WI38 (cell line): Measurements from ENCODE around the gene STXBP6.

Experiments used
- H3K4me3 ChIP-seq: 2 replicates; pipeline ENCODE4 v1.5.1; 2011; ENCODE audit warnings: low read depth, mild to moderate bottlenecking, control low read depth, low read length
- CTCF ChIP-seq: IDR thresholded peaks from 2 replicates; pipeline ENCODE4 v1.5.1; 2012; ENCODE audit warnings: low read depth, mild to moderate bottlenecking, control low read depth, low read length

STXBP6 gene

GRCh38 chr14:24828486-24828885, 221.5 kb downstream of the STXBP6 start:
- no peak overlapping the region for H3K4me3 ChIP-seq
- TF ChIP-seq CTCF, result no peak

- TF ChIP-seq CTCF, result no peak
- H3K4me3 ChIP-seq, result no peak overlapping the region
Measured at GRCh38 chr14:24826390-24826789, 223.6 kb downstream of the STXBP6 start.

- H3K4me3 ChIP-seq, result no peak overlapping the region
Measured at GRCh38 chr14:24820616-24821015, 229.3 kb downstream of the STXBP6 start.

GRCh38 chr14:24818823-24819341, 231.1 kb downstream of the STXBP6 start:
- H3K4me3 ChIP-seq, result no peak overlapping the region
- no peak for TF ChIP-seq CTCF

More at GRCh38 chr14:24820616-24821015, 229.3 kb downstream of the STXBP6 start:
- TF ChIP-seq CTCF, result no peak

GRCh38 chr14:24818058-24818822, 231.7 kb downstream of the STXBP6 start:
- H3K4me3 ChIP-seq, result no peak overlapping the region
- no peak for TF ChIP-seq CTCF

- peak; percentile 51 for TF ChIP-seq CTCF
- H3K4me3 ChIP-seq, result no peak overlapping the region
Measured at GRCh38 chr14:24817212-24818057, 232.5 kb downstream of the STXBP6 start.

GRCh38 chr14:24816929-24817211, 233.1 kb downstream of the STXBP6 start:
- no peak for TF ChIP-seq CTCF
- no peak overlapping the region for H3K4me3 ChIP-seq
